Thymus (tissue), 11 donors: Measurements from ENCODE around the gene SFPQ. TPM values are rescaled to one million over a fixed set of nuclear protein-coding genes. Genes with fewer than 3 reads are reported as not detected.

Source experiments
- DNase-seq, 9 donors: peaks; one replicate each; pipeline ENCODE4 v3.0.0-alpha.2; 2013; ENCODE audit warnings: low spot score in 9 of 9, low read depth in 6 of 9, missing footprints in 1 of 9
- H3K27ac ChIP-seq, 2 donors: one replicate each; pipeline ENCODE4 v1.5.1; 2013; ENCODE audit warnings: control low read depth in 1 of 2, low read depth in 1 of 2, low read length in 1 of 2, mild to moderate bottlenecking in 1 of 2, moderate library complexity in 1 of 2
- H3K27me3 ChIP-seq, 2 donors: one replicate each; pipeline ENCODE4 v1.5.1; 2013; ENCODE audit warnings: low read length in 1 of 2; ENCODE audit not compliant: control insufficient read depth in 2 of 2, insufficient read depth in 1 of 2
- H3K36me3 ChIP-seq, 2 donors: one replicate each; pipeline ENCODE4 v1.5.1; 2013; ENCODE audit warnings: low read length in 1 of 2, mild to moderate bottlenecking in 1 of 2, moderate library complexity in 1 of 2; ENCODE audit not compliant: control insufficient read depth in 2 of 2, insufficient read depth in 2 of 2
- H3K4me1 ChIP-seq, 2 donors: one replicate each; pipeline ENCODE4 v1.5.1; 2013; ENCODE audit warnings: low read length in 2 of 2; ENCODE audit not compliant: control insufficient read depth in 2 of 2, insufficient read depth in 2 of 2
- H3K4me3 ChIP-seq, 2 donors: one replicate each; pipeline ENCODE4 v1.5.1; 2013; ENCODE audit warnings: low read length in 2 of 2, control low read depth in 1 of 2, mild to moderate bottlenecking in 1 of 2
- H3K9me3 ChIP-seq, 2 donors: one replicate each; pipeline ENCODE4 v1.5.1; 2013; ENCODE audit warnings: low read length in 1 of 2, mild to moderate bottlenecking in 1 of 2; ENCODE audit not compliant: control insufficient read depth in 2 of 2, insufficient read depth in 1 of 2
- WGBS: extraction: QIAGEN DNeasy Blood & Tissue Kit; methylation state at CpG from one replicate; pipeline ENCODE4 v1.1.7; 2013; 5-methylcytosine and 5-hydroxymethylcytosine counted together
- polyA plus RNA-seq: library from polyadenylated mRNA; stranded (reverse); fragments of 200-250 nt; gene quantifications from one replicate; pipeline ENCODE4 v1.2.3, GENCODE V29; 2013
- total RNA-seq: library from RNA; stranded (reverse); fragments of 120-200 nt; gene quantifications from one replicate; pipeline ENCODE4 v1.2.4, GENCODE V29; 2013
- donor health status: healthy.

SFPQ gene
- total and polyA plus RNA-seq, 2 donors: 241 to 327 TPM

DNA sequence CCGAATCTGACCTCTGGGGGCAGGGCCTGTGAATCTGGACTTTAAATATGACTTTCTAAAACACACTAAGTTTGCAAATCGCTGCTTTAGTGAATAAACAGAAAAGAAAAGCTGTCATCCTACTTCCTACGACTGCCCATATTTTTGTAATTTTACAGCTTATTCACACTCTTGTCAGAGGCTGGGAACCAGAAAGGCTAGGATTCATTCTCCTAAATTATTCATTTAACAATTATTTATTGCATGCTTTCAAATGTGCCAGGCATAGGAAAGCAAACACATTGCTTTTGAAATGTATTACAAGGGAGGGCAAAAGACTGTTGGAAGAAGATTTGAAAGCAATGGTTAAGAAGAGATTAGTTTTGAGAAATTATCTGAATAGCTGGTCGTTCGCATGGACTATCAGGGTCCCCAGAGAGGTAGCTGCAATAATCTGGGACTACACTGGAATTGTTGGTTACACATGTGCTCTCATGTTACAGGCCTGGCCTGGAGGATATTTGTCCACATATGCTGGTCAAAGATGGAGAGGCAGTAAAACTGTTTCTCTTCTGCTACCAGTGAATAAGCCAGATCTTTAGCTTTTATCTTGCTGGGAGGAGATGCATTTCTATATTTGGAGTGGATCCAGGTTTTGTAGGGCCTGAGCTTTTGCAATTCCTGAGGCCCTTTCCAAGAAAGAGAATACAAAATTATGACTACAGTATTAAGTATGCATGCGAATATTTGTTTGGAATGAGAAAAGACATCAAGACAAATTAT, 29.6 kb upstream of the SFPQ start:
- DNase-seq: no peak
- no peaks in the 10 kb centered on the region for H3K27me3 ChIP-seq
- H3K27ac ChIP-seq: peak overlapping the region in 1 of 2 donors; percentile 17
- H3K9me3 ChIP-seq: no peaks in the 10 kb centered on the region
- no peaks in the 10 kb centered on the region for H3K36me3 ChIP-seq
- no peak overlapping the region for H3K4me3 ChIP-seq
- H3K4me1 ChIP-seq: no peaks in the 10 kb centered on the region
- 89% methylated on average over 6 of the region's 6 CpGs for WGBS

DNA sequence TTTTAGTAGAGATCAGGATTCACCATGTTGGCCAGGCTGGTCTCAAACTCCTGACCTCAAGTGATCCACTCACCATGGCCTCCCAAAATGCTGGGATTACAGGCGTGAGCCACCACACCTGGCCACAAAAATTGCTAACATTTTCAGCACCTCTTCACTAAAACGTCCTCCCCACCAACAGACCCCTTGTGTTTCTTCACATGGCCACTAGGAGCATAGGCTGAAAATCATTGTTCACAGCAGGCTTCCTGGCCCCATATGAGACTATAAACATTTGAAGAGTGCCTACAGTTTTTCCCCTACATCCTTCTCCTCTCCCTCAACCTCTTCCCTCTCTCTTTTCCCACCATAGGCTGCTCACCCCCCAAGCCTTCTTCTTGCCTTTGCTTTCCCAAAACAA, 28.0 kb upstream of the SFPQ start:
- no peak overlapping the region for H3K4me3 ChIP-seq
- WGBS: 48% methylated on average over 2 of the region's 2 CpGs

DNA sequence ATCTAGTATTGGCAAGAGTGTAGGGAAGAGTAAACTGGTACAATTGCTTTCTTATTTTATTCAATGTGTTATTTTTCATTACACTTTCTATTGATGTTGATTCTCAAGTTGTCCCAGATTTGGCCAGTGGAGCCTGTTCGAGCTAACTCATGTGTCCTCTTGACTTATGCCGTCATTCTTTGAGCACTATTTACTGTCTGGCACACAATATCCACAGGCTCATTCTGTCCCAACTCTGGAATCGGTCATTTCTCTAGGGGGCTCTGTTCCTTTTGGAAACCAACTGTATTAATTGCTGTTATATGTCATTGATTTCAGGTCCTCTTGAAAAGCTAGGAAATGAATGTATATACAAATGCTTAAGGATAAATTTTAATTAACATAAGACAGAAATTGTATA, 22.4 kb upstream of the SFPQ start:
- Histone ChIP-seq H3K9me3 (no peaks in the 10 kb centered on the region), H3K27ac (no peak overlapping the region)
- WGBS: 94% methylated on average over 3 of the region's 3 CpGs

More for the DNA sequence above, 28.0 kb upstream of the SFPQ start:
- H3K27ac ChIP-seq: no peak overlapping the region
- H3K27me3 ChIP-seq: no peaks in the 10 kb centered on the region
- no peaks in the 10 kb centered on the region for H3K9me3 ChIP-seq
- no peaks in the 10 kb centered on the region for H3K4me1 ChIP-seq
- DNase-seq: peak in 2 of 9 donors; percentile 32 to 41
- no peaks in the 10 kb centered on the region for H3K36me3 ChIP-seq

DNA sequence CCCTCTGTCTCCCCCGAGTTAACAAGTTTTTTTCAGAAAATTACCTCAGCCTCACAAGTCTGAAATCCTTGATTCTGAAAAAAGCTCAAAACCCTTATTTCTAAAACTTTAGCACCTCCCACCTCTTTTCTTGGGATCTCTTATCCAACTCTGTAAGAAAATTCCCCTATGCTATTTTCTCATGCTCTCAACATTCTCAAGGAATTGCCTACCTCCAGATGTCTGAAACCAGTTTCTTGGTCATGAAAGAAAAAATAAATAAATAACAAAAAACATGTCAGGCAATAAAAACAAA, 18.1 kb upstream of the SFPQ start:
- Histone ChIP-seq H3K27me3 (no peaks in the 10 kb centered on the region), H3K4me3 (no peak overlapping the region), H3K27ac (no peak overlapping the region), H3K4me1 (peaks cover 7 to 8% of the 10 kb centered on the region in 2 donors), H3K36me3 (no peaks in the 10 kb centered on the region), H3K9me3 (no peaks in the 10 kb centered on the region)
- DNase-seq: no peak
- WGBS: 85% methylated on average over 1 of the region's 1 CpG

More for the DNA sequence above, 22.4 kb upstream of the SFPQ start:
- no peak overlapping the region for H3K4me3 ChIP-seq
- peaks cover 4 to 7% of the 10 kb centered on the region in 2 donors for H3K4me1 ChIP-seq
- H3K36me3 ChIP-seq: no peaks in the 10 kb centered on the region
- H3K27me3 ChIP-seq: no peaks in the 10 kb centered on the region
- DNase-seq: no peak

DNA sequence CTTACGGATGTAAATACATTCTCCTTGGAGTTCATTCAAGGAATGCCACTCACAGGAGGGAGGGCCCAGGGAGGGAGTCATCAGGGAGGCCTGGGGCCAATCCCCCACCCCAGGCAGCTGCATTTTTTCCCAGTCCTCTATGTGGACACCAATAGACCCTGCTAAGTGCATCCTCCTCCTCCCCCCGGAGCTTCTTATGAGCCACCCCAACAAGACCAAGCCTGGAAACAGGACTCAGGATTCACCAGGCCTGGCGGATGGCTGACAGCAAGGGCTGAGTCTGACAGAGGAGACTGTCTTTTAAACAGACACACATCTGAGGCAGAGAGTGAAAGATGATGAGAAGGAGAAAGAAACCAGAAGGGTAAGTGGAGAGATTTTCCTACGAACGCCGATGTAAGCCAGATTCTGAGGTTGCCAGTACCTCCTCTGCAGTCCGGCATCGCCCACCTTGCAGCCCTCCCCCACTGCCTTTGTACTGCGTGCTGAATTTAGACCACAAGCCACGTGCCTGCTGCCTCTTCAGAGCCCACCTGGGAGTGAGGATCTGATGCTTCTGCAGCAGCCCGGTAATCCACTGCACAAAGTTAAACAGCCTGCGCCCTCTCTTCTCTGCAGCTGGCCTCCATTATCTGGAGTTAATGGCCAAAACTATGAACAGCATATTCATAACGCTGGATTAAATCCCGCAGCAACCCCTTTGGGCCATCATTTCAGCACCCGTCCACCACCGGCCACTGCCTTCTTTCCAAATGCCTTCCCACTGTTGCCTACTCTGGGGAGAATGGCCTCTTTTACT, 17.6 kb upstream of the SFPQ start:
- no peaks in the 10 kb centered on the region for H3K27me3 ChIP-seq
- H3K4me3 ChIP-seq: no peak overlapping the region
- H3K9me3 ChIP-seq: no peaks in the 10 kb centered on the region
- no peaks in the 10 kb centered on the region for H3K36me3 ChIP-seq
- WGBS: 52% methylated on average over 16 of the region's 16 CpGs
- peaks cover 7 to 8% of the 10 kb centered on the region in 2 donors for H3K4me1 ChIP-seq
- peak in 7 of 9 donors; percentile 32 to 72 (median 54) for DNase-seq
- H3K27ac ChIP-seq: no peak overlapping the region

DNA sequence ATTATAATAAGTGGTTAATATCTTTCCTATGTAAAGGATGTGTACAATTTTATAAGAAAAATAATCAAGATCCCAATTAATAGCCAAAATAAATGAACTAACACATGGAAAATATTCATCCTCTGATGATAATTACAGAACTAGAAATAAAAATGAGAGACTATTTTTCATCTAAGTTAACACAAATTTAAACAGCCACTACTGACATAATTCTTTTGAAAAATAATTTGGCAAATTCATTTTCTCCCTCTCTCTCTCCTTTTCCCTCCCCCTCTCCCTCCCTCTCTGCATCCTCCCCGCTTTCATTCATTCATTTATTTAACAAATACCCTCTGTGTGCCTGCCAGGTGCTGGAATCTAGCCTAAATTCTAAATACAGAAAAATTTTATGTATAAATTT, 10.3 kb upstream of the SFPQ start:
- H3K4me1 ChIP-seq: no peaks in the 10 kb centered on the region
- H3K27ac ChIP-seq: no peak overlapping the region
- H3K9me3 ChIP-seq: no peaks in the 10 kb centered on the region
- no peaks in the 10 kb centered on the region for H3K27me3 ChIP-seq
- H3K36me3 ChIP-seq: no peaks in the 10 kb centered on the region
- WGBS: 92% methylated on average over 1 of the region's 1 CpG
- no peak for DNase-seq
- no peak overlapping the region for H3K4me3 ChIP-seq

DNA sequence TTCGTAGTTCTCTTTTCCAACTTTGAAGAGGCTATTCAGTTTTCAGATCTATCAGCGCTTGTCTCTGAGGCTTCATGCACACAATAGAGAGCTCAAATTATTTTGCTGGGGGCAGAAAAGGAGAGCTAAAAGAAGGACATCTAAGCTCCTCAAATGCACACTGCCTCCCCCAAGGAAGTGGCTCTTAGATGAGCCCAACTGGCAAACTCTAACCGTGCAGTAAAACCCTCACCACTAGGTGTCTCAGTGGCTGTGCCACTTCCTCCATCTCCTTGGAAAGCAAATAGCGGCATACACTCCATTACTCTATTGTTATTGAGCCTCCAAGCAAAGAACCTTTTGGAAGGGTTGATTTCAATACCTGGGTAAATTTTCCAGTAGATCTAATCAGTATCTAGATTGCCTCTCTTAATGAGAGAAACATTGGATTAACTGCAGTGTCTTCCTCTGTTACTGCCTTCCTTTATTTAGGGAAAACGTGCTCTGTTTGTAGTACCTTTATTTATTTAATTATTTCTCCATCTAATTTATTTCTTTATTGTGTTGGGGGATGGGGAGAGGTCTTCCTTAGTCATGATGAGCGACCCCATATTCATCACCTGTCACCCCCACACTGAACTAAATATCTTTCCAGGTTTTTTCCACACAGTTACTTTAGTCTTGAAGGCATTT, 9.2 kb upstream of the SFPQ start:
- H3K9me3 ChIP-seq: no peaks in the 10 kb centered on the region
- 36% methylated on average over 6 of the region's 6 CpGs for WGBS
- H3K27ac ChIP-seq: no peak overlapping the region
- DNase-seq: peak; percentile 58 to 93 (median 81)
- no peak overlapping the region for H3K4me3 ChIP-seq
- H3K4me1 ChIP-seq: no peaks in the 10 kb centered on the region
- no peaks in the 10 kb centered on the region for H3K27me3 ChIP-seq
- H3K36me3 ChIP-seq: no peaks in the 10 kb centered on the region

DNA sequence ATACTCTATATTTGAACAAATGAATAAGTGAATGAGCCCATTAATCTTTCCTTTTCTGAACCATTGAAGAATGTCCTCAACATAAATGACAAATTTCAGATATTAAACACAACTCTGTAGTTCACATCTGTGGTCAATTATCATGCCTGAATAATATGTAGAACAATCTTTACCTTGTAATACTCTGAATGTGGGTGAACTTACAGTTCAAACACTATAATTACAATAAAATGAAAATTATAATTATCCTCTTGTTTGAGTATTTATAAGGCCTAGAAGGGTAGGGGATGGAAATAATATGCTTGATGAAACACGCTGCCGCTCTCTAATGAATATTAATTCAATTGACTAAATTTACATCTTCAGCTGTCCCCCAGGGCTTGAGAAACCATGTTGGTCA, 8.7 kb upstream of the SFPQ start:
- H3K27ac ChIP-seq: no peak overlapping the region
- H3K36me3 ChIP-seq: no peaks in the 10 kb centered on the region
- 57% methylated on average over 2 of the region's 2 CpGs for WGBS
- H3K4me1 ChIP-seq: no peaks in the 10 kb centered on the region
- DNase-seq: no peak
- H3K27me3 ChIP-seq: no peaks in the 10 kb centered on the region
- no peaks in the 10 kb centered on the region for H3K9me3 ChIP-seq
- no peak overlapping the region for H3K4me3 ChIP-seq
